KMS-11 (cell line): Measurements from ENCODE around the gene WNT9A.
A peak's percentile ranks its signal among the peaks of the same experiment; 100 is the strongest.

Experiments
- H2AFZ ChIP-seq: fragments of 200-600 bp; sonication (generic); 2 replicates; pipeline ENCODE4 v1.6.1; 2016; ENCODE audit warnings: antibody characterized with exemption, mixed run types, low read depth
- H3K27ac ChIP-seq: fragments of 200-600 bp; sonication (generic); 2 replicates; pipeline ENCODE4 v1.6.1; 2016; ENCODE audit warnings: mild to moderate bottlenecking, mixed run types
- H3K27me3 ChIP-seq: fragments of 200-600 bp; sonication (generic); 2 replicates; pipeline ENCODE4 v1.6.1; 2017; ENCODE audit warnings: mild to moderate bottlenecking, low read depth, mixed run types, moderate library complexity; ENCODE audit not compliant: insufficient read depth
- H3K36me3 ChIP-seq: fragments of 200-600 bp; sonication (generic); 2 replicates; pipeline ENCODE4 v1.6.1; 2017; ENCODE audit warnings: mild to moderate bottlenecking, mixed run types; ENCODE audit not compliant: insufficient read depth
- H3K4me1 ChIP-seq: fragments of 200-600 bp; sonication (generic); 2 replicates; pipeline ENCODE4 v1.6.1; 2016; ENCODE audit warnings: mild to moderate bottlenecking, low read depth, mixed run types; ENCODE audit not compliant: poor library complexity, severe bottlenecking
- H3K4me2 ChIP-seq: fragments of 200-600 bp; sonication (generic); 2 replicates; pipeline ENCODE4 v1.7.0; 2016; ENCODE audit warnings: mild to moderate bottlenecking, mixed run types
- H3K4me3 ChIP-seq: fragments of 200-600 bp; sonication (generic); IDR thresholded peaks from 2 replicates; pipeline ENCODE4 v1.6.1; 2017; ENCODE audit warnings: low read depth, low read length, mixed read lengths; ENCODE audit not compliant: insufficient read depth
- H3K79me2 ChIP-seq: fragments of 200-600 bp; sonication (generic); 2 replicates; pipeline ENCODE4 v1.6.1; 2016; ENCODE audit warnings: low read depth, mixed run types; ENCODE audit not compliant: insufficient read depth
- H3K9ac ChIP-seq: fragments of 200-600 bp; sonication (generic); 2 replicates; pipeline ENCODE4 v1.6.1; 2016; ENCODE audit warnings: mild to moderate bottlenecking, mixed run types
- H4K20me1 ChIP-seq: fragments of 200-600 bp; sonication (generic); 2 replicates; pipeline ENCODE4 v1.6.1; 2016; ENCODE audit warnings: mild to moderate bottlenecking, mixed run types; ENCODE audit not compliant: insufficient read depth
- CTCF ChIP-seq: fragments of 200-600 bp; sonication (generic); conservative IDR thresholded peaks from 2 replicates; pipeline ENCODE4 v1.6.1; 2017; ENCODE audit warnings: low read depth, mild to moderate bottlenecking, antibody characterized with exemption, low read length, moderate library complexity, mixed read lengths

The WNT9A gene

GRCh38 chr1:227950735-227951346 lies 3.1 kb upstream of the WNT9A start:
- no peaks in the 10 kb centered on the region for H3K79me2 ChIP-seq
- no peak overlapping the region for H3K9ac ChIP-seq
- no peaks in the 10 kb centered on the region for H3K4me1 ChIP-seq
- H2AFZ ChIP-seq: no peak overlapping the region
- no peak overlapping the region for H3K27ac ChIP-seq
- no peak overlapping the region for H3K4me2 ChIP-seq
- no peaks in the 10 kb centered on the region for H4K20me1 ChIP-seq
- H3K27me3 ChIP-seq: peaks cover 5% of the 10 kb centered on the region; the same call in 1 of the 2 replicates
- H3K36me3 ChIP-seq: no peaks in the 10 kb centered on the region
- no peak overlapping the region for H3K4me3 ChIP-seq
- no peak for TF ChIP-seq CTCF

- no peak overlapping the region for H3K27ac ChIP-seq
- no peaks in the 10 kb centered on the region for H4K20me1 ChIP-seq
- no peaks in the 10 kb centered on the region for H3K4me1 ChIP-seq
- H3K4me2 ChIP-seq: no peak overlapping the region
- TF ChIP-seq CTCF: no peak
- peaks cover 5% of the 10 kb centered on the region; the same call in 1 of the 2 replicates for H3K27me3 ChIP-seq
- H3K4me3 ChIP-seq: no peak overlapping the region
- no peaks in the 10 kb centered on the region for H3K79me2 ChIP-seq
- no peak overlapping the region for H2AFZ ChIP-seq
- H3K36me3 ChIP-seq: no peaks in the 10 kb centered on the region
- H3K9ac ChIP-seq: no peak overlapping the region
Observed at GRCh38 chr1:227949954-227950734, 2.4 kb upstream of the WNT9A start.

GRCh38 chr1:227949341-227949921 lies 1.7 kb upstream of the WNT9A start:
- H4K20me1 ChIP-seq: no peaks in the 10 kb centered on the region
- H3K36me3 ChIP-seq: no peaks in the 10 kb centered on the region
- no peaks in the 10 kb centered on the region for H3K4me1 ChIP-seq
- H2AFZ ChIP-seq: no peak overlapping the region
- H3K79me2 ChIP-seq: no peaks in the 10 kb centered on the region
- no peak overlapping the region for H3K27ac ChIP-seq
- H3K4me2 ChIP-seq: no peak overlapping the region
- peaks cover 5% of the 10 kb centered on the region; the same call in 1 of the 2 replicates for H3K27me3 ChIP-seq
- H3K4me3 ChIP-seq: no peak overlapping the region
- H3K9ac ChIP-seq: no peak overlapping the region
- no peak for TF ChIP-seq CTCF

- H3K4me3 ChIP-seq: no peak overlapping the region
- H3K4me2 ChIP-seq: peak overlapping the region; percentile 25; the same call in 1 of the 2 replicates
Observed at GRCh38 chr1:227948493-227949260, 945 bp upstream of the WNT9A start.

More at GRCh38 chr1:227948493-227949260, 945 bp upstream of the WNT9A start:
- Histone ChIP-seq H3K4me1 (no peaks in the 10 kb centered on the region), H3K79me2 (no peaks in the 10 kb centered on the region), H3K36me3 (no peaks in the 10 kb centered on the region), H4K20me1 (no peaks in the 10 kb centered on the region), H2AFZ (peak overlapping the region; percentile 9; the same call in 1 of the 2 replicates), H3K27ac (no peak overlapping the region), H3K9ac (no peak overlapping the region), H3K27me3 (peaks cover 5% of the 10 kb centered on the region; the same call in 1 of the 2 replicates)
- TF ChIP-seq CTCF: no peak
